T-helper 2 cell treated with Interferon-gamma antibody and Interleukin-4, amounts not matched to agents 5 μg/mL and 100 μg/mL, for 36 hours (primary cell): Measurements from ENCODE around the gene GRIN1.
"Not testable (repeated sequence)": the region's sequence is repeated elsewhere in the genome, so short reads cannot be mapped to it uniquely, and the experiment has no call there.

Experiments used
- DNase-seq: peaks from one replicate; pipeline ENCODE4 v3.0.0; 2021; ENCODE audit warnings: low spot score
- H3K27ac Mint-ChIP-seq: one replicate; pipeline ENCODE4 v1.8.0; 2021; ENCODE audit warnings: mild to moderate bottlenecking, mixed read lengths
- H3K27me3 Mint-ChIP-seq: one replicate; pipeline ENCODE4 v1.8.0; 2021; ENCODE audit warnings: low read depth, mixed read lengths
- H3K36me3 Mint-ChIP-seq: one replicate; pipeline ENCODE4 v1.8.0; 2021; ENCODE audit warnings: low read depth, mixed read lengths
- H3K4me1 Mint-ChIP-seq: one replicate; pipeline ENCODE4 v1.8.0; 2021; ENCODE audit warnings: low read depth, mixed read lengths
- H3K4me3 Mint-ChIP-seq: one replicate; pipeline ENCODE4 v1.8.0; 2022; ENCODE audit warnings: mild to moderate bottlenecking, moderate library complexity, mixed read lengths
- H3K9me3 Mint-ChIP-seq: one replicate; pipeline ENCODE4 v1.8.0; 2021; ENCODE audit warnings: mixed read lengths

The GRIN1 gene

GRCh38 chr9:137116027-137116507 lies 22.9 kb upstream of the GRIN1 start:
- H3K4me3 Mint-ChIP-seq, result no peak overlapping the region
- no peak for DNase-seq
- no peak overlapping the region for H3K27ac Mint-ChIP-seq
- H3K9me3 Mint-ChIP-seq, result no peaks in the 10 kb centered on the region
- no peaks in the 10 kb centered on the region for H3K27me3 Mint-ChIP-seq
- peaks cover 3% of the 10 kb centered on the region for H3K36me3 Mint-ChIP-seq
- peaks cover 3% of the 10 kb centered on the region for H3K4me1 Mint-ChIP-seq

- peaks cover 3% of the 10 kb centered on the region for H3K36me3 Mint-ChIP-seq
Observed at GRCh38 chr9:137116728-137117127, 22.2 kb upstream of the GRIN1 start.

GRCh38 chr9:137117269-137117731 lies 21.7 kb upstream of the GRIN1 start:
- Mint-ChIP-seq H3K36me3 (peaks cover 3% of the 10 kb centered on the region), H3K4me3 (no peak overlapping the region), H3K27me3 (no peaks in the 10 kb centered on the region), H3K9me3 (no peaks in the 10 kb centered on the region), H3K4me1 (peaks cover 6% of the 10 kb centered on the region), H3K27ac (no peak overlapping the region)
- no peak for DNase-seq

More at GRCh38 chr9:137116728-137117127, 22.2 kb upstream of the GRIN1 start:
- Mint-ChIP-seq H3K27ac (no peak overlapping the region), H3K9me3 (no peaks in the 10 kb centered on the region), H3K4me3 (no peak overlapping the region), H3K27me3 (no peaks in the 10 kb centered on the region), H3K4me1 (peaks cover 3% of the 10 kb centered on the region)
- no peak for DNase-seq

- H3K9me3 Mint-ChIP-seq, H3K36me3 Mint-ChIP-seq, DNase-seq, H3K27me3 Mint-ChIP-seq, H3K27ac Mint-ChIP-seq, H3K4me3 Mint-ChIP-seq: not testable (repeated sequence)
- peaks cover 11% of the 10 kb centered on the region for H3K4me1 Mint-ChIP-seq
Observed at GRCh38 chr9:137118092-137118603, 20.8 kb upstream of the GRIN1 start.

- H3K36me3 Mint-ChIP-seq, H3K4me3 Mint-ChIP-seq, DNase-seq, H3K9me3 Mint-ChIP-seq, H3K27ac Mint-ChIP-seq, H3K27me3 Mint-ChIP-seq: not testable (repeated sequence)
- H3K4me1 Mint-ChIP-seq, result peaks cover 19% of the 10 kb centered on the region
Observed at GRCh38 chr9:137121927-137122795, 16.8 kb upstream of the GRIN1 start.

DNA sequence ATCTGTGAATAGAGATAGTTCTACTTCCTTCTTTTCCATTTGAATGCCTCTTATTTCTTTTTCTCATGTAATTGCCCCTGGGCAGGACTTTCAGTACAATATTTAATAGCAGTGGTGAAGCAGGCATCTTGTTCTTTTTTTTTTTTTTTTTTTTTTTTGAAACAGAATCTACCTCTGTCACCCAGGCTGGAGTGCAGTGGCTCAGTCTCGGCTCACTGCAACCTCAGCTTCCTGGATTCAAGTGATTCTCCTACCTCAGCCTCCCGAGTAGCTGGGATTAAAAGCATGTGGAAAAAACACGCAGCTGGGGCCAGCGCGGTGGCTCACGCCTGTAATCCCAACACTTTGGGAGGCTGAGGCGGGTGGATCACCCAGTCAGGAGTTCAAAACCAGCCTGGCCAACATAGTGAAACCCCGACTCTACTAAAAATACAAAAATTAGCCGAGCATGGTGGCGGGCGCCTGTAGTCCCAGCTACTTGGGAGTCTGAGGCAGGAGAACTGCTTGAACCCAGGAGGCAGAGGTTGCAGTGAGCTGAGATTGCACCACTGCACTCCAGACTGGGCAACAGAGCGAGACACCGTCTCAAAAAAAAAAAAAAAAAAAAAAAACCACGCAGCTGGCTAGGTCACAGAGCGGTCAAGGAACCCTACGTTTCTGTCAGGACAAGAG lies 16.0 kb upstream of the GRIN1 start:
- not testable (repeated sequence) for DNase-seq, H3K36me3 Mint-ChIP-seq, H3K9me3 Mint-ChIP-seq, H3K27me3 Mint-ChIP-seq, H3K27ac Mint-ChIP-seq, H3K4me3 Mint-ChIP-seq
- peaks cover 24% of the 10 kb centered on the region for H3K4me1 Mint-ChIP-seq

- H3K4me3 Mint-ChIP-seq, result no peak overlapping the region
- H3K36me3 Mint-ChIP-seq, result peaks cover 1% of the 10 kb centered on the region
- DNase-seq, result no peak
- no peaks in the 10 kb centered on the region for H3K9me3 Mint-ChIP-seq
- peaks cover 29% of the 10 kb centered on the region for H3K4me1 Mint-ChIP-seq
- H3K27me3 Mint-ChIP-seq, result no peaks in the 10 kb centered on the region
- no peak overlapping the region for H3K27ac Mint-ChIP-seq
Observed at GRCh38 chr9:137123468-137123837, 15.5 kb upstream of the GRIN1 start.

DNA sequence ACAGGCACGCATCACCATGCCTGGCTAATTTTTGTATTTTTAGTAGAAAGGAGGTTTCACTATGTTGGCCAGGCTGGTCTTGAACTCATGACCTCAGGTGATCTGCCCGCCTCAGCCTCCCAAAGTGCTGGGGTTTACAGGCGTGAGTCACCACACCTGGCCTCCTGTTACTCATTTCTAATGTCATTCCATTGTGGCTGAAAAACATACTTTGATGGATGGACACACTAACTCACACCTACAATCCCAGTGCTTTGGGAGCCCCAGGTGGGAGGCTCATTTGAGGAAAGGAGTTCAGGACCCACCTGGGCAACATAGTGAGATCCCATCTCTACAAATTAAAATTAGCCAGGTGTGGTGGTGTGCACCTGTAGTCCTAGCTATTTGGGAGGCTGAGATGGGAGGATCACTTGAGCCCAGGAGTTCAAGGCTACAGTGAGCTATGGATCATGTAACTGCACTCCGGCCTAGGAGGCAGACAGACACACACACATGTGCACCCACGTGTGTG lies 14.9 kb upstream of the GRIN1 start:
- not testable (repeated sequence) for H3K27ac Mint-ChIP-seq, H3K27me3 Mint-ChIP-seq, H3K9me3 Mint-ChIP-seq, H3K4me3 Mint-ChIP-seq, H3K36me3 Mint-ChIP-seq, DNase-seq
- H3K4me1 Mint-ChIP-seq, result peaks cover 33% of the 10 kb centered on the region

GRCh38 chr9:137126786-137127185 lies 12.2 kb upstream of the GRIN1 start:
- H3K27ac Mint-ChIP-seq, result peak overlapping the region; percentile 91
- H3K4me3 Mint-ChIP-seq, result peak overlapping the region; percentile 90
- H3K9me3 Mint-ChIP-seq, result no peaks in the 10 kb centered on the region
- peaks cover 33% of the 10 kb centered on the region for H3K4me1 Mint-ChIP-seq
- no peak for DNase-seq
- H3K36me3 Mint-ChIP-seq, result peaks cover 1% of the 10 kb centered on the region
- peaks cover 3% of the 10 kb centered on the region for H3K27me3 Mint-ChIP-seq

GRCh38 chr9:137127301-137128157 lies 11.4 kb upstream of the GRIN1 start:
- H3K4me3 Mint-ChIP-seq, result peak overlapping the region; percentile 90
- H3K9me3 Mint-ChIP-seq, result no peaks in the 10 kb centered on the region

GRCh38 chr9:137128158-137128861 lies 10.6 kb upstream of the GRIN1 start:
- DNase-seq, result no peak

More at GRCh38 chr9:137127301-137128157, 11.4 kb upstream of the GRIN1 start:
- Mint-ChIP-seq H3K27me3 (peaks cover 3% of the 10 kb centered on the region), H3K36me3 (peaks cover 1% of the 10 kb centered on the region), H3K4me1 (peaks cover 28% of the 10 kb centered on the region), H3K27ac (peak overlapping the region; percentile 91)
- peak; percentile 39 for DNase-seq

DNA sequence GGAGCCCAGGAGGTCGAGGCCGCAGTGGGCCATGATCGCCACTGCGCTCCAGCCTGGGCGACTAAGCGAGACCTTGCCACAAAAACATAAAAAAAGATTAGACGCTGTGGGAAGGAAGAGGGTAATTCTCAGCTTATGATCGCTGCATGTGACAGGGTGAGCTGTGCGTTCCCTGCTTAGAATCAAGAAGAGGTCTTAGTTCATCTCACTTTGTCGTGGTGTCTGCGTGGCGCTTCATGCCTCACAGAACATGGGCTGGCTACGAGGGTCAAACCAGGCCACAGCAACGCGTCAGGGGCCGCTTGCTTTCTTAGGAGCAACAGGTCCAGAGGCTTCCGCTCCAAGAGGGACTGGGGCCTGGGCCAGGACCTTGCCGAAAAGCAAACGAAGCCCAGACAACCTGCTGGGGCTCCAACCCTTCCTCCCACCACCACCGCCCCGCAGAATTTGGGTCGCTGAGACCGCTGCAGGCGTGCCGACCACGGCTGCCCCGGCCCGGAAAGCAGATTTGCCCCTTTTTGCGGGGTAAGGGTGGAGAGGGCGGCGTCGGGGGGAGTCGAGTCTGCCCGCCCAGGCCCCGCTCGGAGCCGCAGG lies 10.0 kb upstream of the GRIN1 start:
- peak overlapping the region; percentile 90 for H3K4me3 Mint-ChIP-seq

More at GRCh38 chr9:137128158-137128861, 10.6 kb upstream of the GRIN1 start:
- peak overlapping the region; percentile 91 for H3K27ac Mint-ChIP-seq
- H3K27me3 Mint-ChIP-seq, result peaks cover 5% of the 10 kb centered on the region
- peaks cover 1% of the 10 kb centered on the region for H3K36me3 Mint-ChIP-seq
- peak overlapping the region; percentile 90 for H3K4me3 Mint-ChIP-seq
- peaks cover 26% of the 10 kb centered on the region for H3K4me1 Mint-ChIP-seq
- H3K9me3 Mint-ChIP-seq, result no peaks in the 10 kb centered on the region

More for the DNA sequence above, 10.0 kb upstream of the GRIN1 start:
- Mint-ChIP-seq H3K9me3 (no peaks in the 10 kb centered on the region), H3K4me1 (peaks cover 26% of the 10 kb centered on the region), H3K36me3 (peaks cover 1% of the 10 kb centered on the region), H3K27me3 (peaks cover 5% of the 10 kb centered on the region), H3K27ac (peak overlapping the region; percentile 91)
- DNase-seq, result peak; percentile 16
